Coronary artery (tissue), 2 donors: ENCODE results near the gene CYP27C1.
"Not testable (repeated sequence)": the region's sequence is repeated elsewhere in the genome, so short reads cannot be mapped to it uniquely, and the experiment has no call there.

Source experiments
- DNase-seq: peaks from one replicate; pipeline ENCODE4 v3.0.0-alpha.2; 2017; ENCODE audit warnings: low spot score
- H3K27ac ChIP-seq, 2 donors: fragments of 200-600 bp; sonication (generic); one replicate each; pipeline ENCODE4 v1.5.1; 2016 to 2019
- H3K4me3 ChIP-seq: fragments of 200-600 bp; sonication (generic); 2 replicates; pipeline ENCODE4 v1.5.1; 2016; ENCODE audit warnings: mild to moderate bottlenecking, moderate library complexity
- TF ChIP-seq, protein P1 (sequence below): fragments of 200-600 bp; sonication (generic); IDR thresholded peaks from one replicate; pipeline ENCODE4 v1.5.1; 2019; ENCODE audit warnings: antibody characterized with exemption

Gene CYP27C1

DNA sequence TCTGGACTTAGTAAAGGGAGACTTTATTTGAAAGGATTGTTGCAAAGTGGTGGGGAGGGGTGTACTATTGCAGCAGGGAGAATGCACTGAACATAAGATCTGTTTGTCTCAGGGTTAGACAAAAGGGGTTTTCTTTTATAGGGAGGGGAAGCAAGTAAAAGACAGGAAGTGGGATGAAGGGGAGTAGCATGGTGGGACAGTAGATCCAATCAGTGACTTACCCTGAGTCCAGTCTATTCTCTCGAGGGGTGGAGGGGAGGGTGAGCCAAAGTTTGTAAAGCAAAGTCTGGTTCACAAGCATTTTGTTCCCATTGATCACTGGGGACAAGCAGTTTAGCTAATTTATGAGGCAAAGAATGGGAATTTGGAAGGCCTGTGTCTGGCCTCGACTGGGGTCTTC is 35.0 kb upstream of the CYP27C1 start:
- DNase-seq: no peak
- TF ChIP-seq, protein P1, sequence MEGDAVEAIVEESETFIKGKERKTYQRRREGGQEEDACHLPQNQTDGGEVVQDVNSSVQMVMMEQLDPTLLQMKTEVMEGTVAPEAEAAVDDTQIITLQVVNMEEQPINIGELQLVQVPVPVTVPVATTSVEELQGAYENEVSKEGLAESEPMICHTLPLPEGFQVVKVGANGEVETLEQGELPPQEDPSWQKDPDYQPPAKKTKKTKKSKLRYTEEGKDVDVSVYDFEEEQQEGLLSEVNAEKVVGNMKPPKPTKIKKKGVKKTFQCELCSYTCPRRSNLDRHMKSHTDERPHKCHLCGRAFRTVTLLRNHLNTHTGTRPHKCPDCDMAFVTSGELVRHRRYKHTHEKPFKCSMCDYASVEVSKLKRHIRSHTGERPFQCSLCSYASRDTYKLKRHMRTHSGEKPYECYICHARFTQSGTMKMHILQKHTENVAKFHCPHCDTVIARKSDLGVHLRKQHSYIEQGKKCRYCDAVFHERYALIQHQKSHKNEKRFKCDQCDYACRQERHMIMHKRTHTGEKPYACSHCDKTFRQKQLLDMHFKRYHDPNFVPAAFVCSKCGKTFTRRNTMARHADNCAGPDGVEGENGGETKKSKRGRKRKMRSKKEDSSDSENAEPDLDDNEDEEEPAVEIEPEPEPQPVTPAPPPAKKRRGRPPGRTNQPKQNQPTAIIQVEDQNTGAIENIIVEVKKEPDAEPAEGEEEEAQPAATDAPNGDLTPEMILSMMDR: no peak
- Histone ChIP-seq H3K27ac (no peak overlapping the region), H3K4me3 (no peak overlapping the region)

DNA sequence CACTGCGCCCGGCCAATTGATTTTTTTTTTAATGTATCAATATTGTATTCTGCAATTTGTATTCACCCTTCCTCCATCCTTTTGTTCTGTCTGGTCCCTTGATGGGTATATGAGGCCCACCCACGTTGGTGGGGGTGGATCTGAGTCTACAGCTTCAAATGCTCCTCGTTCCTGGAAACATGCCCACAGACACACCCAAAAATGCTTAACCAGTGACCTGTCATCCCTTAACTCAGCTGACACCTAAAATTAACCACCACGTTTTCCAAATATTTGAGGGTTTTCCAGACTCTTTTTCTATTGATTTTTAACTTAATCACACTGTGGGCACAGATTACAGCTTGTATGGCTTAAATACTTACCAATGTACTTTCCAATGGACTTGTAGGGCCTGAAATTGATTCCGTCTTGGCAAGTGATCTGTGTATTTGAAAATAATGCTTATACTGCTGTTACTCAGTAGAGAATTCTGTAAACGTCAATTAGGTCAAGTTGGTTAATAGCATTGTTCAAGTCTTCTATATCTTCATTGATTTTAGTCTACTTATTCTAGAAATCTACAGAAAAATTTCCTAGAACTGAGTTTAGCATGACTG is 34.4 kb upstream of the CYP27C1 start:
- no peak for DNase-seq
- TF ChIP-seq, protein P1: no peak
- H3K27ac ChIP-seq: no peak overlapping the region

DNA sequence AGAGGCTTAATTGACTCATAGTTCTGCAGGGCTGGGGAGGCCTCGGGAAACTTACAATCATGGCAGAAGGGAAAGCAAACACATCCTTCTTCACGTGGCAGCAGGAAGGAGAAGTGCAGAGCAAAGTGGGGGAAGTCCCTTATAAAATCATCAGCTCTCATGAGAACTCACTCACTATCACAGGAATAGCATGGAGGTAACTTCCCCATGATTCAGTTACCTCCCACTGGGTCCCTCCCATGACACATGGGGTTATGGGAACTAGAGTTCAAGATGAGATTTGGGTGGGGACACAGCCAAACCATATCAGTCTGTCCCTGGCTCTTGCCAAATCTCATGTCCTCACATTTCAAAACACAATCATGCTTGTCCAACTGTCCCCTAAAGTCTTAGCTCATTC is 21.1 kb upstream of the CYP27C1 start:
- not testable (repeated sequence) for H3K27ac ChIP-seq, H3K4me3 ChIP-seq, DNase-seq

More for the DNA sequence above, 34.4 kb upstream of the CYP27C1 start:
- no peak overlapping the region for H3K4me3 ChIP-seq

DNA sequence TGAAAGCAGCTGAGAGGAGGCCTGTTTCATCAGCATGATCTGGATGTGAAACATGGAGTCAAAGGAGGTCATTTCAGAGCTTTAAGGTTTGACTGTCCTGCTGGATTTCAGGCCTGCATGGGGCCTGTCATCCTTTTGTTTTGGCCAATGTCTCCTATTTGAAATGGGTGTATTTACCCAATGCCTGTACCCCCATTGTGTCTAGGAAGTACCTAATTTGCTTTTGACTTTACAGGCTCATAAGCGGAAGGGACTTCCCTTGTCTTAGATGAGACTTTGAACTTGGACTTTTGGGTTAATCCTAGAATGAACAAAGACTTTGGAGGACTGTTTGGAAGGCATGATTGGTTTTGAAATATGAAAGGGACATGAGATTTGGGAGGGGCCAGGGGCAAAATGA is 19.3 kb upstream of the CYP27C1 start:
- Histone ChIP-seq H3K27ac (no peak overlapping the region), H3K4me3 (no peak overlapping the region)
- DNase-seq: no peak
- TF ChIP-seq, protein P1: no peak

DNA sequence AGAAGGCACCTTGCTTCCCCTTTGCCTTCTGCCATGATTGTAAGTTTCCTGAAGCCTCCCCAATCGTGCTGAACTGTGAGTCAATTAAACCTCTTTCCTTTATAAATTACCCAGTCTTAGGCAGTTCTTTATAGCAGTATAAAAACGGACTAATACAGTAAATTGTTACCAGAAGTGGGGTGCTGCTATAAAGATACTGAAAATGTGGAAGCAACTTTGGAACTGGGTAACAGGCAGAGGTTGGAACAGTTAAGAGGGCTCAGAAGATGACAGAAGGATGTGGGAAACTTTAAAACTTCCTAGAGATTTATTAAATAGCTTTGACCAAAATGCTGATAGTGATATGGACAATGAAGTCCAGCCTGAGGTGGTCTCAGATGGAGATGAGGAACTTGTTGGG is 17.7 kb upstream of the CYP27C1 start:
- not testable (repeated sequence) for H3K4me3 ChIP-seq, DNase-seq, H3K27ac ChIP-seq

DNA sequence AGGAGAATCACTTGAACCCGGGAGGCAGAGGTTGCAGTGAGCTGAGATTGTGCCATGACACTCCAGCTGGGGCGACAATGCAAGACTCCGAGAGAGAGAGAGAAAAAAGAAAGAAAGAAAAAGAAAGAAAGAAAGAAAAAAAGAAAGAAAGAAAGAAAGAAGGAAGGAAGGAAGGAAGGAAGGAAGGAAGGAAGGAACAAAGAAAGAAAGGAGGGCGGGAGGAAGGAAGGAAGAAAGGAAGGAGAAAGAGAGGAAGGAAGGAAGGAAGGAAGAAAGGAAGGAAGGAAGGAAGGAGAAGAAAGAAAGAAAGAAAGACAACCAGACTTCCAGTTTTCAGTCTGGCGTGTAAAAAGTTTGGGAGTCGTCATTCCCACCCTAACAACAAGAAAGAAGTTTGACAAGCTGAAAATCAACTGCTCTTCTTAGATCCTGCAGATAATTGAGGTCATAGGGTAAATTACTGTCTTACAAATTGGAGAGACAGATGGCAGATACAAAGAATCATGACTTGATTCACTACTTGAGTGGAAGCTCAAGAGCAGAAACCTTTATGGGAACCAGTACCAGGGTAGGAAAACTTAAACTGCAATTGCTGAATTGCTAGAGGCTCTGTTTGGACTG is 15.1 kb upstream of the CYP27C1 start:
- TF ChIP-seq, protein P1: no peak
- no peak overlapping the region for H3K4me3 ChIP-seq
- H3K27ac ChIP-seq: no peak overlapping the region
- no peak for DNase-seq

DNA sequence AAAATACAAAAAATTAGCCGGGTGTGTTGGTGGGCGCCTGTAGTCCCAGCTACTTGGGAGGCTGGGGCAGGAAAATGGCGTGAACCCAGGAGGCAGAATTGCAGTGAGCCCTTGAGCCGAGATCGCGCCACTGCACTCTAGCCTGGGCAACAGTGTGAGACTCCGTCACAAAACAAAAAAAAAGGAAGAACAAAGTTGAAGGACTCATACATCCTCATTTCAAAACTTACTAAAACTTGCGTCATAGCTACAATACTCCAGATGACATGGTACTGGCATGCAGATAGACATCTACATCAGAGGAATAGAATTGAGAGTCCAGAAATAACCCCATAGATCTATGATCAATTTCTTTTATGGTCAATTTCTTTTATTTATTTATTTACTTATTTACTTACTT is 13.6 kb upstream of the CYP27C1 start:
- DNase-seq: no peak
- H3K27ac ChIP-seq: no peak overlapping the region
- TF ChIP-seq, protein P1: no peak

DNA sequence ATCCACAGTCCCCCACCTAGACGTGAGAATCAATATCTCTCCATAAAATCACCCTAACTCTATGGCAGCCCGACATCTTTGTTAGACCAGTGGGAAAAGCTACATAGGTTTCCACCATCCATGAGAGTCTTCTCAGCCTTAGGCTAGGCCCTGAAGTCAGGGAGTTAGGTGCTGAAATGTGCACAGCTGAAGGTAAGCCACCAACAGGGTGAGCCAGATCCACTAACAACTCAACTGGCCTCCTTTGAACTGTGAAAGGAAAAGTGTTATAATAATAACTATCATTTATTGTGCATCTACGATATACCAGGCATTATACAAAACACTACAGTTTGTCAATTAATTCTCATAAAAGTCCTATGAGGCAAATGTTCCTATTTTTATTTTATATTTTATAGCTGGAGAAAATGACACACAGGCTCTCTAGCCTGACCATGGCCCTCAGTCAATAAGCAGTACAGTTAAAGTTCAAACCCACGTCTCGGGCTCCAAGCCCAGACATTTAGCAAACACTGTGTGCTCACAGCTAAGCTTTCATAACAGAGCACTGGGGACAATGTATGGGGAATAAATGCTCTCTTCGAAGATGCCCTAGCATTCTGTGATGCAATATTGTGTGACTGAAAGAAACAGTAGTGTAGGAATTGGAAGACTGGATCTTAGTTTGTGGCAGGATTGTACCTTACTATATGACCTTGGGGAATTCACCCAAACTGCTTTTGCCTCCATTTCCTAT is 11.2 kb upstream of the CYP27C1 start:
- TF ChIP-seq, protein P1: no peak
- no peak overlapping the region for H3K27ac ChIP-seq
- H3K4me3 ChIP-seq: no peak overlapping the region
- DNase-seq: no peak

More for the DNA sequence above, 13.6 kb upstream of the CYP27C1 start:
- H3K4me3 ChIP-seq: no peak overlapping the region
